Measurements from ENCODE around the gene TAF1B. TPM values are rescaled to one million over a fixed set of nuclear protein-coding genes. Genes with fewer than 3 reads are reported as not detected.

The TAF1B gene
- total RNA-seq, 1 donor from 2014 or later: 58.5 TPM

GRCh38 chr2:9815076-9815475 lies 28.2 kb upstream of the TAF1B start:
- Histone ChIP-seq H3K27ac (no peak overlapping the region), H3K36me3 (no peaks in the 10 kb centered on the region), H3K27me3 (peaks cover under 1% of the 10 kb centered on the region), H3K4me1 (peaks cover 0 to 7% of the 10 kb centered on the region in 2 donors), H3K4me3 (no peak overlapping the region), H3K9me3 (no peaks in the 10 kb centered on the region)
- no peak for TF ChIP-seq CTCF (IDR thresholded peaks at IDR 0.05)
- no peak for DNase-seq (ENCODE audit: low spot score in 2 of 2)
- intact Hi-C loops (cut with DNase I): loop anchor here (2.0 to 10.0 kb wide), 2 partner anchors 234 to 620 kb away; no protein-coding TSS in a partner anchor

- DNase-seq (ENCODE audit: low spot score in 2 of 2): peak in 1 of 2 donors; percentile 56
- no peaks in the 10 kb centered on the region for H3K36me3 ChIP-seq
- no peaks in the 10 kb centered on the region for H3K9me3 ChIP-seq
- intact Hi-C loops (cut with DNase I): loop anchor here (2.0 to 10.0 kb wide), 2 partner anchors 233 to 619 kb away; no protein-coding TSS in a partner anchor
- H3K4me1 ChIP-seq: peaks cover 0 to 7% of the 10 kb centered on the region in 2 donors
- H3K27me3 ChIP-seq: peaks cover 3% of the 10 kb centered on the region
- no peak overlapping the region for H3K4me3 ChIP-seq
- H3K27ac ChIP-seq: no peak overlapping the region
- no peak for TF ChIP-seq CTCF (IDR thresholded peaks at IDR 0.05)
Observed at GRCh38 chr2:9815844-9816279, 27.4 kb upstream of the TAF1B start.

- Histone ChIP-seq H3K27me3 (peaks cover 3% of the 10 kb centered on the region), H3K36me3 (no peaks in the 10 kb centered on the region), H3K9me3 (no peaks in the 10 kb centered on the region), H3K4me3 (no peak overlapping the region), H3K4me1 (peaks cover 0 to 7% of the 10 kb centered on the region in 2 donors), H3K27ac (no peak overlapping the region)
- no peak for TF ChIP-seq CTCF (IDR thresholded peaks at IDR 0.05)
- DNase-seq (ENCODE audit: low spot score in 2 of 2): no peak
- intact Hi-C loops (cut with DNase I): loop anchor here (10.0 kb wide), 1 partner anchor 617 kb away; no protein-coding TSS in a partner anchor
Observed at GRCh38 chr2:9818097-9818496, 25.2 kb upstream of the TAF1B start.

- intact Hi-C loops (cut with DNase I): loop anchor here (10.0 kb wide), 1 partner anchor 615 kb away; no protein-coding TSS in a partner anchor
- Histone ChIP-seq H3K9me3 (no peaks in the 10 kb centered on the region), H3K27me3 (peaks cover 3% of the 10 kb centered on the region), H3K27ac (no peak overlapping the region), H3K36me3 (no peaks in the 10 kb centered on the region), H3K4me3 (no peak overlapping the region), H3K4me1 (no peaks in the 10 kb centered on the region)
- TF ChIP-seq CTCF (IDR thresholded peaks at IDR 0.05): no peak
- DNase-seq (ENCODE audit: low spot score in 2 of 2): no peak
Observed at GRCh38 chr2:9819551-9819950, 23.7 kb upstream of the TAF1B start.

GRCh38 chr2:9820020-9820973 lies 23.0 kb upstream of the TAF1B start:
- Histone ChIP-seq H3K4me1 (no peaks in the 10 kb centered on the region), H3K27me3 (peaks cover 3% of the 10 kb centered on the region), H3K36me3 (no peaks in the 10 kb centered on the region), H3K9me3 (no peaks in the 10 kb centered on the region), H3K4me3 (no peak overlapping the region), H3K27ac (no peak overlapping the region)
- TF ChIP-seq CTCF (IDR thresholded peaks at IDR 0.05): no peak
- intact Hi-C loops (cut with DNase I): no loop called here
- DNase-seq (ENCODE audit: low spot score in 2 of 2): no peak

All from ascending aorta (tissue), 2 donors.